Gastrocnemius medialis (tissue), 4 donors: Measurements from ENCODE around the gene SYVN1.
A peak's percentile ranks its signal among the peaks of the same experiment; 100 is the strongest.

ENCODE experiments used
- CTCF ChIP-seq, 5 experiments: fragments of 450-650 bp in 3 of 5; fragments of 200-600 bp in 2 of 5; sonication (generic) in 2 of 5; IDR thresholded peaks in 4 of 5; conservative IDR thresholded peaks in 1 of 5; 1 replicate in 4 of 5; 2 replicates in 1 of 5; pipeline ENCODE4 v1.5.1; 2016 to 2019; ENCODE audit warnings: antibody characterized with exemption in 5 of 5, mild to moderate bottlenecking in 3 of 5, moderate library complexity in 3 of 5
- POLR2A ChIP-seq, 2 donors: fragments of 450-650 bp; IDR thresholded peaks; one replicate each; pipeline ENCODE4 v1.6.1; 2017; ENCODE audit warnings: antibody characterized with exemption in 2 of 2, mild to moderate bottlenecking in 2 of 2, moderate library complexity in 2 of 2

GRCh38 chr11:65134240-65134951 is at the start of gene SYVN1:
- peak in 1 of 5 experiments; percentile 24 for TF ChIP-seq CTCF (IDR thresholded peaks at IDR 0.05 in 4 of 5, conservative IDR thresholded peaks at IDR 0.05 in 1 of 5)
- peak; percentile 97 to 98 for TF ChIP-seq POLR2A (IDR thresholded peaks at IDR 0.05)
